Esophagus muscularis mucosa (tissue), 4 donors: Measurements from ENCODE around the gene CHCHD6. TPM values are rescaled to one million over a fixed set of nuclear protein-coding genes. Genes with fewer than 3 reads are reported as not detected.

Experiments
- DNase-seq: peaks from one replicate; pipeline ENCODE4 v3.0.0-alpha.2; 2017; ENCODE audit errors: extremely low spot score
- H3K27ac ChIP-seq, 4 donors: fragments of 200-600 bp; sonication (generic); replicated peaks in 1 of 4; 1 replicate in 3 of 4; 2 replicates in 1 of 4; pipeline ENCODE4 v1.5.1; 2016 to 2019; ENCODE audit warnings: mild to moderate bottlenecking in 1 of 4
- H3K27me3 ChIP-seq, 4 donors: fragments of 200-600 bp; sonication (generic); one replicate each; pipeline versions ENCODE4 v1.5.1 to v1.6.0; 2016 to 2019
- H3K36me3 ChIP-seq, 4 donors: fragments of 200-600 bp; sonication (generic); one replicate each; pipeline ENCODE4 v1.5.1; 2016 to 2019
- H3K4me1 ChIP-seq, 4 donors: fragments of 200-600 bp; sonication (generic); one replicate each; pipeline ENCODE4 v1.5.1; 2016 to 2019
- H3K4me3 ChIP-seq, 4 donors: fragments of 200-600 bp; sonication (generic); 1 replicate in 2 of 4; 2 replicates in 2 of 4; pipeline ENCODE4 v1.5.1; 2016 to 2019; ENCODE audit warnings: mild to moderate bottlenecking in 4 of 4, moderate library complexity in 1 of 4
- H3K9me3 ChIP-seq, 4 donors: fragments of 200-600 bp; sonication (generic); 1 replicate in 3 of 4; 2 replicates in 1 of 4; pipeline ENCODE4 v1.5.1; 2016 to 2019
- CTCF ChIP-seq, 3 experiments: fragments of 200-600 bp in 2 of 3; fragments of 450-650 bp in 1 of 3; sonication (generic) in 2 of 3; IDR thresholded peaks; one replicate each; pipeline ENCODE4 v1.5.1; 2017 to 2019; ENCODE audit warnings: antibody characterized with exemption in 3 of 3, mild to moderate bottlenecking in 2 of 3, moderate library complexity in 1 of 3
- EP300 ChIP-seq: sonication (generic); formaldehyde crosslinking; IDR thresholded peaks from one replicate; pipeline ENCODE4 v1.6.1; 2017; ENCODE audit warnings: antibody characterized with exemption
- POLR2A ChIP-seq: fragments of 450-650 bp; IDR thresholded peaks from one replicate; pipeline ENCODE4 v1.6.1; 2017; ENCODE audit warnings: antibody characterized with exemption, moderate library complexity, mild to moderate bottlenecking, low read depth
- POLR2AphosphoS5 ChIP-seq, 2 donors: sonication (generic); formaldehyde crosslinking; IDR thresholded peaks; one replicate each; pipeline ENCODE4 v1.6.1; 2017; ENCODE audit warnings: antibody characterized with exemption in 2 of 2
- WGBS: methylation state at CpG from one replicate; pipeline ENCODE4 v1.1.5; 2018; 5-methylcytosine and 5-hydroxymethylcytosine counted together
- intact Hi-C: fragments of 100-400 bp; cut with DNase I; formaldehyde crosslinking; loops from one replicate; pipeline ENCODE4 v1.15.1; 2023
- total RNA-seq, 4 donors: library from RNA; depleted of rRNA; stranded (reverse); fragments of >200 nt; gene quantifications; one replicate each; pipeline versions ENCODE4 v1.1.0 to v1.2.1, GENCODE V29; 2016

The CHCHD6 gene
- total RNA-seq, 4 donors from 2014 or later, result 10.3 to 13.4 (median 12.1) TPM

GRCh38 chr3:126984391-126985131 is 280.5 kb downstream of the CHCHD6 start:
- TF ChIP-seq POLR2A (no peak), CTCF (IDR thresholded peaks at IDR 0.05) (no peak), POLR2AphosphoS5 (IDR thresholded peaks at IDR 0.05) (no peak), EP300 (no peak)
- no peak for DNase-seq
- intact Hi-C loops, result loop anchor here (5.0 to 10.0 kb wide), 3 partner anchors 310 to 560 kb away; no protein-coding TSS in a partner anchor
- H3K4me3 ChIP-seq, result peak overlapping the region; percentile 68 to 92 (median 84)
- H3K27ac ChIP-seq, result peak overlapping the region in 2 of 4 donors; percentile 38 to 61
- peaks cover 0 to 8% (median 0%) of the 10 kb centered on the region in 4 donors for H3K27me3 ChIP-seq
- no peaks in the 10 kb centered on the region for H3K9me3 ChIP-seq
- peaks cover 0 to 14% (median 12%) of the 10 kb centered on the region in 4 donors for H3K36me3 ChIP-seq
- 57% methylated on average over 10 of the region's 21 CpGs for WGBS
- H3K4me1 ChIP-seq, result peaks cover 24 to 54% (median 45%) of the 10 kb centered on the region in 4 donors

GRCh38 chr3:126985132-126985985 is 281.3 kb downstream of the CHCHD6 start:
- H3K4me1 ChIP-seq, result peaks cover 24 to 57% (median 47%) of the 10 kb centered on the region in 4 donors
- H3K27ac ChIP-seq, result peak overlapping the region in 1 of 4 donors; percentile 61
- DNase-seq, result no peak
- H3K27me3 ChIP-seq, result peaks cover 0 to under 1% (median 0%) of the 10 kb centered on the region in 4 donors
- intact Hi-C loops, result loop anchor here (10.0 kb wide), 2 partner anchors 311 to 559 kb away; no protein-coding TSS in a partner anchor
- H3K9me3 ChIP-seq, result no peaks in the 10 kb centered on the region
- no peak for TF ChIP-seq POLR2AphosphoS5 (IDR thresholded peaks at IDR 0.05)
- H3K4me3 ChIP-seq, result no peak overlapping the region
- H3K36me3 ChIP-seq, result peaks cover 0 to 22% (median 20%) of the 10 kb centered on the region in 4 donors
- WGBS, result 74% methylated on average over 5 of the region's 17 CpGs

- TF ChIP-seq POLR2A (no peak), CTCF (IDR thresholded peaks at IDR 0.05) (no peak), POLR2AphosphoS5 (IDR thresholded peaks at IDR 0.05) (no peak)
- Histone ChIP-seq H3K4me1 (peaks cover 24 to 64% (median 52%) of the 10 kb centered on the region in 4 donors), H3K27ac (no peak overlapping the region), H3K9me3 (no peaks in the 10 kb centered on the region), H3K4me3 (no peak overlapping the region), H3K27me3 (no peaks in the 10 kb centered on the region), H3K36me3 (peaks cover 0 to 28% (median 25%) of the 10 kb centered on the region in 4 donors)
- intact Hi-C loops, result loop anchor here (10.0 kb wide), 2 partner anchors 311 to 559 kb away; no protein-coding TSS in a partner anchor
- DNase-seq, result no peak
- WGBS, result 47% methylated on average over 2 of the region's 9 CpGs
These were observed 282.0 kb downstream of the CHCHD6 start for GRCh38 chr3:126986001-126986400.

- intact Hi-C loops, result loop anchor here (10.0 kb wide), 2 partner anchors 312 to 558 kb away; no protein-coding TSS in a partner anchor
- peaks cover 32 to 68% (median 58%) of the 10 kb centered on the region in 4 donors for H3K4me1 ChIP-seq
- peaks cover 0 to 39% (median 29%) of the 10 kb centered on the region in 4 donors for H3K36me3 ChIP-seq
- H3K27me3 ChIP-seq, result no peaks in the 10 kb centered on the region
- 85% methylated on average over 4 of the region's 4 CpGs for WGBS
- no peak overlapping the region for H3K27ac ChIP-seq
- TF ChIP-seq POLR2AphosphoS5 (IDR thresholded peaks at IDR 0.05) (no peak), POLR2A (no peak), CTCF (IDR thresholded peaks at IDR 0.05) (no peak), EP300 (no peak)
- DNase-seq, result no peak
- no peak overlapping the region for H3K4me3 ChIP-seq
- no peaks in the 10 kb centered on the region for H3K9me3 ChIP-seq
These were observed 283.1 kb downstream of the CHCHD6 start for GRCh38 chr3:126987129-126987528.

GRCh38 chr3:126987596-126987995 is 283.6 kb downstream of the CHCHD6 start:
- Histone ChIP-seq H3K4me3 (no peak overlapping the region), H3K27ac (no peak overlapping the region), H3K9me3 (no peaks in the 10 kb centered on the region), H3K36me3 (peaks cover 0 to 44% (median 29%) of the 10 kb centered on the region in 4 donors), H3K4me1 (peaks cover 35 to 68% (median 58%) of the 10 kb centered on the region in 4 donors), H3K27me3 (no peaks in the 10 kb centered on the region)
- intact Hi-C loops, result loop anchor here (10.0 kb wide), 2 partner anchors 313 to 557 kb away; no protein-coding TSS in a partner anchor
- WGBS, result 91% methylated on average over 7 of the region's 8 CpGs
- DNase-seq, result no peak
- no peak for TF ChIP-seq POLR2A
- TF ChIP-seq CTCF (IDR thresholded peaks at IDR 0.05), result no peak
- TF ChIP-seq POLR2AphosphoS5 (IDR thresholded peaks at IDR 0.05), result no peak
- TF ChIP-seq EP300, result no peak
